ENCODE measurements around the gene PPP1R1C. TPM values are rescaled to one million over a fixed set of nuclear protein-coding genes. Genes with fewer than 3 reads are reported as not detected.
"Not testable (repeated sequence)": the region's sequence is repeated elsewhere in the genome, so short reads cannot be mapped to it uniquely, and the experiment has no call there.

The PPP1R1C gene
- total RNA-seq, 4 donors from 2014 or later, result not detected

- intact Hi-C loops (cut with DNase I; ENCODE audit: low total_unique reads), result loop anchor here (5.0 kb wide), 1 partner anchor 125 kb away; no protein-coding TSS in a partner anchor
These were observed 33.0 kb upstream of the PPP1R1C start for GRCh38 chr2:181952404-181953226.

DNA sequence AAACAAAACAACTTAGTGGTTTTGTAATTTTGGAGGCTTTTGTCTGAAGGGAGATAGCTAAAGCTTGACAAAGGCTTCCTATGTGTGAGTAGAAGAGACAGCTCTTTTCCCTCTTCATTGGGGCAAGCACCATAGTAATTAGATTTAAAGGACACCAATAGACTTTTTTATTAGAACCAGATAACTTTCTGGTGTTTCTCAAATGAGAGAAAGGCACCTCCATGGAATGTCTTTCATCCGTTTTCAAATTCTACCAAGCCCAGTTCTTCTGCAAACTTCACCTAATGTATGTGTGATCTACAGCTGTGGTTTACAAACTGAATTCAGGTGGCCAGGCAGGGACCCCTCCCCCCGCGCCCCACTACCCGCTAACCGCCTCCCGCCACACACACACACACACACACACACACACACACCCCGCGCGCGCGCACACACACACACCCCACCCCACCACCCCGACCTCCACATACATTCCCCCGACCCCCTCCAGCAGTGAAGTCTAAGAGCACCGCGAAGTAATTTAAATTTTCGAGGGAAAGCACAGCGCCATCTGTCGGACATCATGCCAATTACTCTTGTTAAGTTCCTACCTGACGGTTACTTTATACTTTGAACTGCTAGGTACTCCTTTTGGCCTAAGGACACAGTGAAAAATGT, 31.6 kb upstream of the PPP1R1C start:
- Histone ChIP-seq H3K4me3 (peak overlapping the region; percentile 37 to 51 (median 47)), H3K4me1 (peaks cover 0 to 5% of the 10 kb centered on the region in 2 donors), H3K27ac (no peak overlapping the region), H3K9me3 (no peaks in the 10 kb centered on the region), H3K36me3 (no peaks in the 10 kb centered on the region), H3K27me3 (no peaks in the 10 kb centered on the region)
- peak in 1 of 2 donors; percentile 81 for ATAC-seq
- TF ChIP-seq POLR2A (IDR thresholded peaks at IDR 0.05) (no peak), CTCF (IDR thresholded peaks at IDR 0.05 in 4 of 5, conservative IDR thresholded peaks at IDR 0.05 in 1 of 5) (peak; percentile 20 to 74 (median 43))
- peak in 1 of 2 donors; percentile 28 for DNase-seq
- in situ Hi-C loops (cut with MboI; ENCODE audit: low sequenced_read_pairs in 4 of 4), result loop anchor here in 3 of 4 donors (10.0 to 25.0 kb wide), 3 partner anchors 192 to 217 kb away; no protein-coding TSS in a partner anchor
- intact Hi-C loops (cut with DNase I; ENCODE audit: low total_unique reads), result loop anchor here (1.0 to 5.0 kb wide), 2 partner anchors 123 to 212 kb away; no protein-coding TSS in a partner anchor

More at GRCh38 chr2:181952404-181953226, 33.0 kb upstream of the PPP1R1C start:
- DNase-seq (no peak), ATAC-seq (no peak)
- Histone ChIP-seq H3K9me3 (no peaks in the 10 kb centered on the region), H3K36me3 (no peaks in the 10 kb centered on the region), H3K27ac (no peak overlapping the region), H3K4me3 (no peak overlapping the region), H3K4me1 (peaks cover 0 to 5% of the 10 kb centered on the region in 2 donors), H3K27me3 (no peaks in the 10 kb centered on the region)
- in situ Hi-C loops (cut with MboI; ENCODE audit: low sequenced_read_pairs in 4 of 4), result loop anchor here in 3 of 4 donors (10.0 to 25.0 kb wide), 3 partner anchors 190 to 215 kb away; no protein-coding TSS in a partner anchor
- TF ChIP-seq POLR2A (IDR thresholded peaks at IDR 0.05) (no peak), CTCF (IDR thresholded peaks at IDR 0.05 in 4 of 5, conservative IDR thresholded peaks at IDR 0.05 in 1 of 5) (no peak)

GRCh38 chr2:181954538-181954883, 31.1 kb upstream of the PPP1R1C start:
- no peaks in the 10 kb centered on the region for H3K9me3 ChIP-seq
- intact Hi-C loops (cut with DNase I; ENCODE audit: low total_unique reads) (loop anchor here (1.0 to 5.0 kb wide), 2 partner anchors 123 to 212 kb away; no protein-coding TSS in a partner anchor), in situ Hi-C loops (cut with MboI; ENCODE audit: low sequenced_read_pairs in 4 of 4) (loop anchor here in 3 of 4 donors (10.0 to 25.0 kb wide), 3 partner anchors 192 to 217 kb away; no protein-coding TSS in a partner anchor)
- ATAC-seq, result no peak
- H3K4me3 ChIP-seq, result peak overlapping the region in 3 of 4 donors; percentile 44 to 51 (median 50)
- TF ChIP-seq CTCF (IDR thresholded peaks at IDR 0.05 in 4 of 5, conservative IDR thresholded peaks at IDR 0.05 in 1 of 5) (peak in 2 of 5 experiments; percentile 3 to 4), POLR2A (IDR thresholded peaks at IDR 0.05) (no peak)
- no peaks in the 10 kb centered on the region for H3K36me3 ChIP-seq
- no peak for DNase-seq
- no peaks in the 10 kb centered on the region for H3K27me3 ChIP-seq
- H3K27ac ChIP-seq, result no peak overlapping the region
- H3K4me1 ChIP-seq, result peaks cover 0 to 5% of the 10 kb centered on the region in 2 donors

DNA sequence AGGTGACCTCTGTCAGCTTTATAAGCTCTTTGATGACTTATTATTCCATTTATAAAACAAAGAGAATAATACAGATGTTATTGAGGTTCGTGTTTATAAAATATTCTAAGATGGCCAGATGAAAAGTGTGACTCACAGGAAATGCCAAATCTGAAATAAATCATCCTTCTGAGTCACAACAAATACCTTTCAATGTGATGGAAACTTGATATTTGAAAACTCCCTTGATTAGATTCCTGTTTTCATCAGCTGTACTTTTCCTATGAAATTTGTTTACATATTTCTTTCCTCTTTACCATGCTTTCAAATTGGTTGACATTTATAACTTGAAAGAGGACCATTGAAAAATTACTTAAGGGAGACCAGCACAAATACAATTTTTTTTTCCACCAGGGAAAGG, 30.6 kb upstream of the PPP1R1C start:
- ATAC-seq (no peak), DNase-seq (no peak)
- no peak for TF ChIP-seq CTCF (IDR thresholded peaks at IDR 0.05 in 4 of 5, conservative IDR thresholded peaks at IDR 0.05 in 1 of 5)
- no peak for TF ChIP-seq POLR2A (IDR thresholded peaks at IDR 0.05)
- intact Hi-C loops (cut with DNase I; ENCODE audit: low total_unique reads) (no loop called here), in situ Hi-C loops (cut with MboI; ENCODE audit: low sequenced_read_pairs in 4 of 4) (loop anchor here in 3 of 4 donors (10.0 to 25.0 kb wide), 3 partner anchors 193 to 218 kb away; no protein-coding TSS in a partner anchor)
- no peak overlapping the region for H3K27ac ChIP-seq
- H3K9me3 ChIP-seq, result no peaks in the 10 kb centered on the region
- H3K4me3 ChIP-seq, result no peak overlapping the region
- H3K36me3 ChIP-seq, result no peaks in the 10 kb centered on the region
- peaks cover 0 to 5% of the 10 kb centered on the region in 2 donors for H3K4me1 ChIP-seq
- no peaks in the 10 kb centered on the region for H3K27me3 ChIP-seq

- H3K4me1 ChIP-seq; intact Hi-C loops (cut with DNase I; ENCODE audit: low total_unique reads); H3K27me3 ChIP-seq; H3K27ac ChIP-seq; H3K9me3 ChIP-seq; ATAC-seq; H3K36me3 ChIP-seq; DNase-seq; H3K4me3 ChIP-seq: not testable (repeated sequence)
- in situ Hi-C loops (cut with MboI; ENCODE audit: low sequenced_read_pairs in 4 of 4), result loop anchor here in 3 of 4 donors (10.0 to 25.0 kb wide), 3 partner anchors 194 to 219 kb away; no protein-coding TSS in a partner anchor
These were observed 29.8 kb upstream of the PPP1R1C start for GRCh38 chr2:181955866-181956265.
